ENCODE results near the gene GASK1A. TPM values are rescaled to one million over a fixed set of nuclear protein-coding genes. Genes with fewer than 3 reads are reported as not detected.

GASK1A gene
- total RNA-seq, 1 experiment from 2014 or later: not detected

- Histone ChIP-seq H3K4me1 (replicated peaks; ENCODE audit: insufficient read depth) (peaks cover 14% of the 10 kb centered on the region; the same call in 1 of the 2 replicates), H3K79me2 (ENCODE audit: low read depth) (no peaks in the 10 kb centered on the region), H3K27me3 (ENCODE audit: insufficient read depth, low read depth) (no peaks in the 10 kb centered on the region), H3K4me2 (no peak overlapping the region), H3K4me3 (no peak overlapping the region), H3K9me2 (ENCODE audit: insufficient read depth) (no peaks in the 10 kb centered on the region), H2AFZ (no peak overlapping the region), H3F3A (ENCODE audit: insufficient read depth, low read depth) (no peaks in the 10 kb centered on the region), H3K27ac (no peak overlapping the region), H3K36me3 (ENCODE audit: low read depth) (no peaks in the 10 kb centered on the region), H3K9me3 (ENCODE audit: insufficient read depth, low read depth) (no peaks in the 10 kb centered on the region), H4K20me1 (ENCODE audit: insufficient read depth) (no peaks in the 10 kb centered on the region)
- DNase-seq: no peak
- TF ChIP-seq EZH2 (IDR thresholded peaks at IDR 0.05; ENCODE audit: low read depth) (no peak), CTCF (conservative IDR thresholded peaks at IDR 0.05) (no peak)
- intact Hi-C loops (cut with micrococcal nuclease; ENCODE audit: unreplicated experiment): no loop called here
- ChIA-PET CTCF (no interaction called here), POLR2A (ENCODE audit: unreplicated experiment) (no interaction called here)
- no TSS peak for BruUV-seq (replicated peaks)
These were observed 22.5 kb downstream of the GASK1A start for GRCh38 chr3:43001556-43002121.

GRCh38 chr3:43004282-43004681 lies 25.2 kb downstream of the GASK1A start:
- Histone ChIP-seq H3K27ac (no peak overlapping the region), H3K9me2 (ENCODE audit: insufficient read depth) (no peaks in the 10 kb centered on the region), H3K4me1 (replicated peaks; ENCODE audit: insufficient read depth) (peaks cover 14% of the 10 kb centered on the region; the same call in 1 of the 2 replicates), H3F3A (ENCODE audit: insufficient read depth, low read depth) (no peaks in the 10 kb centered on the region), H3K4me3 (no peak overlapping the region), H3K36me3 (ENCODE audit: low read depth) (no peaks in the 10 kb centered on the region), H3K4me2 (no peak overlapping the region), H3K79me2 (ENCODE audit: low read depth) (no peaks in the 10 kb centered on the region), H3K27me3 (ENCODE audit: insufficient read depth, low read depth) (no peaks in the 10 kb centered on the region), H3K9me3 (ENCODE audit: insufficient read depth, low read depth) (no peaks in the 10 kb centered on the region), H2AFZ (no peak overlapping the region), H4K20me1 (ENCODE audit: insufficient read depth) (no peaks in the 10 kb centered on the region)
- POLR2A ChIA-PET (ENCODE audit: unreplicated experiment): interaction anchor here (0.6 kb wide), 1 partner anchor 1044 kb away, joined by 6 read pairs; no protein-coding TSS in a partner anchor
- TF ChIP-seq CTCF (conservative IDR thresholded peaks at IDR 0.05): no peak
- TF ChIP-seq EZH2 (IDR thresholded peaks at IDR 0.05; ENCODE audit: low read depth): no peak
- no peak for DNase-seq
- intact Hi-C loops (cut with micrococcal nuclease; ENCODE audit: unreplicated experiment): no loop called here
- no TSS peak for BruUV-seq (replicated peaks)
- CTCF ChIA-PET: no interaction called here

- H3K4me1 ChIP-seq (replicated peaks; ENCODE audit: insufficient read depth): peaks cover 14% of the 10 kb centered on the region; the same call in 1 of the 2 replicates
- no peak overlapping the region for H3K4me2 ChIP-seq
- no peak overlapping the region for H3K4me3 ChIP-seq
- no peaks in the 10 kb centered on the region for H3K9me3 ChIP-seq (ENCODE audit: insufficient read depth, low read depth)
- TF ChIP-seq CTCF (conservative IDR thresholded peaks at IDR 0.05): no peak
- no peak for TF ChIP-seq EZH2 (IDR thresholded peaks at IDR 0.05; ENCODE audit: low read depth)
- intact Hi-C loops (cut with micrococcal nuclease; ENCODE audit: unreplicated experiment): no loop called here
- BruUV-seq (replicated peaks): no TSS peak
- no peak for DNase-seq
- H3K79me2 ChIP-seq (ENCODE audit: low read depth): no peaks in the 10 kb centered on the region
- H3K9me2 ChIP-seq (ENCODE audit: insufficient read depth): no peaks in the 10 kb centered on the region
- H3K36me3 ChIP-seq (ENCODE audit: low read depth): no peaks in the 10 kb centered on the region
- no peaks in the 10 kb centered on the region for H3F3A ChIP-seq (ENCODE audit: insufficient read depth, low read depth)
- ChIA-PET CTCF (no interaction called here), POLR2A (ENCODE audit: unreplicated experiment) (no interaction called here)
- H4K20me1 ChIP-seq (ENCODE audit: insufficient read depth): no peaks in the 10 kb centered on the region
- no peak overlapping the region for H3K27ac ChIP-seq
- no peak overlapping the region for H2AFZ ChIP-seq
- no peaks in the 10 kb centered on the region for H3K27me3 ChIP-seq (ENCODE audit: insufficient read depth, low read depth)
These were observed 26.1 kb downstream of the GASK1A start for GRCh38 chr3:43005253-43005652.

All from PC-9 (cell line).